Rectal smooth muscle tissue (tissue), 1 donor: ENCODE results near the gene CUBN.
A peak's percentile ranks its signal among the peaks of the same experiment; 100 is the strongest.
"Not testable (repeated sequence)": the region's sequence is repeated elsewhere in the genome, so short reads cannot be mapped to it uniquely, and the experiment has no call there.

ENCODE experiments used
- H3K27ac ChIP-seq: one replicate; pipeline ENCODE4 v1.7.0; 2013; ENCODE audit warnings: low read depth, low read length, inconsistent platforms
- H3K27me3 ChIP-seq: one replicate; pipeline ENCODE4 v1.7.0; 2013; ENCODE audit warnings: low read length; ENCODE audit not compliant: control insufficient read depth, insufficient read depth
- H3K36me3 ChIP-seq: one replicate; pipeline ENCODE4 v1.7.0; 2013; ENCODE audit warnings: low read length; ENCODE audit not compliant: control insufficient read depth, insufficient read depth
- H3K4me1 ChIP-seq: one replicate; pipeline ENCODE4 v1.7.0; 2013; ENCODE audit warnings: low read length; ENCODE audit not compliant: control insufficient read depth, insufficient read depth
- H3K4me3 ChIP-seq: one replicate; pipeline ENCODE4 v1.7.0; 2013; ENCODE audit warnings: low read length
- H3K9ac ChIP-seq: one replicate; pipeline ENCODE4 v1.7.0; 2013; ENCODE audit warnings: low read length

Gene CUBN

DNA sequence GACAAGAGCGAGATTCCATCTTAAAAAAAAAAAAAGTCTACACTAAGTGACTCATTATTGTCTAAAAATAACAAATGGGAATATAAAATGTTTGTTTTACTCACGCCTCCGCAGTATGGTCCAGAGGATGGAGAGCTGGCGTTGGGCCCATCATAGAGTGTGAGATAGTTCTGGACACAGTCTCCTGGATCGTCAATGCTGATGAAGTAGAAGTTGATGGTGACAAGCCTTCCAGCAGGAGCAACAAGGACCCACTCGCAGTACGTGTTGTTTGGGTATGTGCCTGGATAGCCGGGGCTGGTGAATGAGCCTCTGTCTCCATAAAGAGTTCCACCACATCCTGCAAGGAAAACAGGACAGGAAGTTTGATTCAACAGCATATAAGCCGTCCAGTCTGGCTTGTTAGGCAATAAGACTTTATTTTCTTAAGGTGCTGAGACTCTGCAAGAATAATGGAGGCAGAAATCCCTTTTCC lies 300.9 kb downstream of the CUBN start:
- no peak overlapping the region for H3K4me3 ChIP-seq
- H3K36me3 ChIP-seq = no peaks in the 10 kb centered on the region
- H3K27me3 ChIP-seq = no peaks in the 10 kb centered on the region
- no peak overlapping the region for H3K27ac ChIP-seq
- no peaks in the 10 kb centered on the region for H3K4me1 ChIP-seq
- no peak overlapping the region for H3K9ac ChIP-seq

- no peaks in the 10 kb centered on the region for H3K27me3 ChIP-seq
- H3K4me1 ChIP-seq = no peaks in the 10 kb centered on the region
- peak overlapping the region; percentile 30 for H3K4me3 ChIP-seq
- no peak overlapping the region for H3K27ac ChIP-seq
- H3K36me3 ChIP-seq = no peaks in the 10 kb centered on the region
- H3K9ac ChIP-seq = no peak overlapping the region
Measured at GRCh38 chr10:16828114-16828568, 301.5 kb downstream of the CUBN start.

DNA sequence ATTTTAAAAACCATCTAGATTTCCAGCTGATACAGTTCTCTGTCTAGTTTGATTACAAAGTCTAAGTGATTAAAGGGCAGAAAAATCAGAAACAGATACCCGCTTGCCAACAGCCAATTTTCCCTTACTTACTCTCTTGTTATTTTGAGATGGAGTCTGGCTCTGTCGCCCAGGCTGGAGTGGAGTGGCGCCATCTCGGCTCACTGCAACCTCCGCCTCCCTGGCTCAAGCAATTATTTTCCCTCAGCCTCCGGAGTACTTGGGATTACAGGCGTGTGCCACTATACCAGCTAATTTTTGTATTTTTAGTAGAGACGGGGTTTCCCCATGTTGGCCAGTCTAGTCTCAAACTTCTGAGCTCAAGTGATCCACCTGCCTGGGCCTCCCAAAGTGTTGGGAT lies 302.1 kb downstream of the CUBN start:
- H3K27me3 ChIP-seq, H3K27ac ChIP-seq, H3K4me3 ChIP-seq, H3K9ac ChIP-seq, H3K4me1 ChIP-seq, H3K36me3 ChIP-seq: not testable (repeated sequence)

DNA sequence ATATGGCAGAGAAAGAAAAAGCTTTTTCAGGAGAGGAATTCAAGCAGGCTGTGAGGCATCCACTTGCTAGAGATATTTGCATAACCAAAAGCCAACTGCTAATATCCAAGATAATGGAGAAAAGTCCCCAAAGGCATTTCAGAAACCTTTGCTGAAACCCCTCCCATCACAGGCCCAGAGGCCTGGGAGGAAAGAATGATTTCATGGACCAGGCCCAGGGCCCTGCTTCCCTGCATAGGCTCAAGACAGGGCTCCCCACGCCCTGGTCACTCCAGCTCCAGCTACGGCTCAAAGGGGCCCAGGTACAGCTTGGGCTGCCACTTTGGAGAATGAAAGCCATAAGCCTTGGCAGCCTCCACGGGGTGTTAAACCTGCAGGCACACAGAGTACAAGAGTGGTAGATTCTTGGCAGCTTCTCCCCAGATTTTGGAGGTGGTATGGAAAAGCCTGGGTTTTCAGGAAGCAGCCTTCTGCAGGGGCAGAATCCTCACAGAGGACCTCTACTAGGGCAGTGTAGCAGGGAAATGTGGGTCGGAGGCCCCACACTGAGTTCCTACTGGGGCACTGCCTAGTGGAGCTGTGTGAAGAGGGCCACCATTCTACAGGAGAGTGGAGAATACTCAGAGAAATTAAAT lies 306.8 kb downstream of the CUBN start:
- no peak overlapping the region for H3K27ac ChIP-seq
- H3K27me3 ChIP-seq = no peaks in the 10 kb centered on the region
- no peaks in the 10 kb centered on the region for H3K36me3 ChIP-seq
- no peak overlapping the region for H3K4me3 ChIP-seq
- H3K4me1 ChIP-seq = no peaks in the 10 kb centered on the region
- no peak overlapping the region for H3K9ac ChIP-seq

DNA sequence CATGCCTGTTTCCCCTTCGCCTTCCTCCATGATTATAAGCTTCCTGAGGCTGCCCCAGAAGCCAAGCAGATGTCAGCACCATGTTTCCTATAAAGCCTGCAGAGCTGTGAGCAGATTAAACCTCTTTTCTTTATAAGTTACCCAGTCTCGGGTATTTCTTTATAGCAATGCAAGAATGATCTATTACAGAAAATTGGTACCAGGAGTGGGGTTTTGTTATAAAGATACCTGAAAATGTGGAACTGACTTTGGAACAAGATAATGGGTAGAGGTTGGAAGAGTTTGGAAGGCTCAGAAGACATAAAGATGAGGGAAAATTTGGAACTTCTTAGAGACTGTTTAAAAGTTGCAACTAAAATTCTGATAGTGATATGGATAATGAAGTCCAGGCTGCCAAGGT lies 307.6 kb downstream of the CUBN start:
- Histone ChIP-seq H3K36me3 (no peaks in the 10 kb centered on the region), H3K4me3 (no peak overlapping the region), H3K9ac (no peak overlapping the region), H3K27me3 (no peaks in the 10 kb centered on the region), H3K4me1 (no peaks in the 10 kb centered on the region), H3K27ac (no peak overlapping the region)

- Histone ChIP-seq H3K27me3 (no peaks in the 10 kb centered on the region), H3K27ac (no peak overlapping the region), H3K4me1 (peaks cover 4% of the 10 kb centered on the region), H3K36me3 (no peaks in the 10 kb centered on the region), H3K9ac (no peak overlapping the region), H3K4me3 (no peak overlapping the region)
Measured at GRCh38 chr10:16820421-16820820, 309.2 kb downstream of the CUBN start.

DNA sequence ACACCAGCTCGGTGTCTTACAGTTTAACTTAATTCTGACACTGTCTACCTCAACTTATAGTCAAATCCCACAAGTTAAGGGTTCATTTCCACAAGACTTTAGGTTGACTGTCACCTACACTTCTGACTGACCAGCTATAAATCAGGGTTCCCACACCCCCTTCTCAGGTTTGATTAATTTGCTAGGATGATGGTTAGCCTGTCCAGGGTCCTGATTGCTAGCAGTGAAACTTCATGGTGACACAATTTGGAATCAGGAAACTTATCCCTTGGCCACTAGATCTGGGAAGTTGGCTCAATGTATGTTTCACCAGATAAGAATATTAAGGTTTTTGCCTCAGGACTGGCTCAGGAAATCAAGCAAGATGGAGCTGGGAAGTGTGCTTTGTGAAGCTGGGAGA lies 309.6 kb downstream of the CUBN start:
- no peak overlapping the region for H3K9ac ChIP-seq
- H3K27ac ChIP-seq = no peak overlapping the region
- H3K4me3 ChIP-seq = no peak overlapping the region
- no peaks in the 10 kb centered on the region for H3K36me3 ChIP-seq
- H3K27me3 ChIP-seq = no peaks in the 10 kb centered on the region
- peaks cover 4% of the 10 kb centered on the region for H3K4me1 ChIP-seq

DNA sequence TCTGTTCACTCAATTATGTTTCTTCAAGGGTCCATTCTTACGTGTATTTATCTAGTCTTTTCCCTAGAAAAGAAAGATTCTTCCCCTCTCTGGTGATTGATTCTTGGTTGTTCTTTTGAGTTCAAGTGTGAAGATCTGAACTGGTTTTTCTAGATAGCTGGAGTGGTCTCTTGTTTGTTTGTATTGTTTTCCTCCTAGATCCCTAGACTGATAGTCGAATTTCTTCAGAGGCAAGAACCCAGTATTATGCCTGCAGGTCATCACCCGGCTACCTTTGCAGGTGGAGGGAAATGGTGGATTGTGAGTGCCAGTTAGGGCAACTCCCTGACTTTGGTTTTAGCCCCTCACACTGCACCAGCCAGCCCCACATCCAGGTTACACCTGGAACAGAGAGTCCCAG lies 310.2 kb downstream of the CUBN start:
- Histone ChIP-seq H3K27me3 (no peaks in the 10 kb centered on the region), H3K36me3 (no peaks in the 10 kb centered on the region), H3K9ac (no peak overlapping the region), H3K4me3 (no peak overlapping the region), H3K27ac (no peak overlapping the region), H3K4me1 (peaks cover 4% of the 10 kb centered on the region)

GRCh38 chr10:16819026-16819425 lies 310.6 kb downstream of the CUBN start:
- Histone ChIP-seq H3K9ac (no peak overlapping the region), H3K4me1 (peaks cover 4% of the 10 kb centered on the region), H3K36me3 (no peaks in the 10 kb centered on the region), H3K4me3 (no peak overlapping the region), H3K27me3 (no peaks in the 10 kb centered on the region), H3K27ac (no peak overlapping the region)

- Histone ChIP-seq H3K4me1 (peaks cover 4% of the 10 kb centered on the region), H3K36me3 (no peaks in the 10 kb centered on the region), H3K27ac (peak within 1 kb of the TSS; percentile 89), H3K27me3 (no peaks in the 10 kb centered on the region), H3K4me3 (peak within 1 kb of the TSS; percentile 84), H3K9ac (peak within 1 kb of the TSS; percentile 86)
Measured at GRCh38 chr10:16817125-16818019, 312.2 kb downstream of the CUBN start, which contains the start of gene RSU1. Gene RSU1 (minus strand): TSS chr10:16817424. CDS start chr10:16817081, 343 bp downstream.

- Histone ChIP-seq H3K4me3 (peak overlapping the region; percentile 84), H3K9ac (peak overlapping the region; percentile 32), H3K36me3 (no peaks in the 10 kb centered on the region), H3K27ac (peak overlapping the region; percentile 85), H3K27me3 (no peaks in the 10 kb centered on the region), H3K4me1 (peaks cover 4% of the 10 kb centered on the region)
Measured at GRCh38 chr10:16816830-16817124, 312.8 kb downstream of the CUBN start.

- Histone ChIP-seq H3K27me3 (no peaks in the 10 kb centered on the region), H3K36me3 (no peaks in the 10 kb centered on the region), H3K27ac (no peak overlapping the region), H3K4me1 (peaks cover 4% of the 10 kb centered on the region), H3K4me3 (peak overlapping the region; percentile 84), H3K9ac (no peak overlapping the region)
Measured at GRCh38 chr10:16816171-16816570, 313.4 kb downstream of the CUBN start.
